ENCODE measurements around the gene CYP39A1.

CYP39A1 gene

DNA sequence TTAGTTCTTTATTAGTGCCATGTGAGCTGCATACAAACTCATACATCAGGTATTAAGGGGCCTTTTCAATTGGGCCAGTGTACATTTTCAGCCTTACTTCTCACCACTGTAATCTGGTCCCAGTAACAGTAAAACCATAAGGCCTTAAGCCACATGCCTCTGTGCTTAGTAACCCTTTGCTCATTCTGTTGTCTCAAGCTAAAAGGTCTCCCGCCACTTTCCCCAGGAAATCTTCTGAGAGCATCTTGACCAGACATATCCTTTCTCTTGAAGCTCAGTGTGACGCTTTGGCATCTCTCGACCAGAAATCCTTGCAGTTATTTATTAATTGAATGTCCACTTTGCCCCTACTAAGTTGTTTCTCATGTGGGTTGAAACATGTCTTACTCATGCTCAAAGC, 68.0 kb downstream of the CYP39A1 start:
- DNase-seq, result no peak

DNA sequence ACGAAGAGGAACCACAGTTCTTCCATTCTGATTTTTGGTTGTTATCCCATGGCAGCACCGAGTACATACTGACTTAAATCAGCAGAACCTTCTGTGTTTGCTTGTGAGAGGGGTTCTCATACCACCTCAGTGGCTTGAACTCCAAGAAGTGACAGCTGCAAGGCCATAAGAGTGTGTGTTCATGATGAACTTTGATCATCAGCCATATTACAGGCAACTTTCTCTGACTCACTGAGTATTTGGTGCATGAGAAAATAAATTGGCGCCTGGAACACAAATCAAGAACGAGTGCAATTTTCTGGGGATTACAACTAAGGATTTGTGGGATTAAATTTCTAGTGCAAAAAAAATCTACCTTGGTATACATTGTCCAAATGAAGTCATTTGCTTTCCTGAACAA, 68.9 kb downstream of the CYP39A1 start:
- no peak for DNase-seq

DNA sequence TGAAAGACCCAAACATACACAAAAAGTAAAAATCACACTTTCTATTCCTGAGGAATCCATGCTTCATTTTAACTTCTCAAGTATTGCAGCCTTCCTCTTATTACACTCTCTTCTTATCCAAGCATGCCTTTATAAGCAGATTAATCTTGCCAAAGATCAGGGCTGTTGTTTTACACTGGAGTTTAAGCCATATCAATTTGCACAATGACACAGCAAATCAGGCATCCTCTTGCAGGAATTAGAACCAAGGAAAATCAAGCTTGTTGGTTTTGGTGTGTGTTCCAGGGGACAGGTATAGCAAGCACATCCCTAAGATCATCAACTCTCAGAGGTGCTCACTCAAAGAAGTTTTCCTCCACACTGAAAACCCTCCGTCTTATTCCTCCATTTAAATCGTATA, 69.5 kb downstream of the CYP39A1 start:
- DNase-seq, result no peak

DNA sequence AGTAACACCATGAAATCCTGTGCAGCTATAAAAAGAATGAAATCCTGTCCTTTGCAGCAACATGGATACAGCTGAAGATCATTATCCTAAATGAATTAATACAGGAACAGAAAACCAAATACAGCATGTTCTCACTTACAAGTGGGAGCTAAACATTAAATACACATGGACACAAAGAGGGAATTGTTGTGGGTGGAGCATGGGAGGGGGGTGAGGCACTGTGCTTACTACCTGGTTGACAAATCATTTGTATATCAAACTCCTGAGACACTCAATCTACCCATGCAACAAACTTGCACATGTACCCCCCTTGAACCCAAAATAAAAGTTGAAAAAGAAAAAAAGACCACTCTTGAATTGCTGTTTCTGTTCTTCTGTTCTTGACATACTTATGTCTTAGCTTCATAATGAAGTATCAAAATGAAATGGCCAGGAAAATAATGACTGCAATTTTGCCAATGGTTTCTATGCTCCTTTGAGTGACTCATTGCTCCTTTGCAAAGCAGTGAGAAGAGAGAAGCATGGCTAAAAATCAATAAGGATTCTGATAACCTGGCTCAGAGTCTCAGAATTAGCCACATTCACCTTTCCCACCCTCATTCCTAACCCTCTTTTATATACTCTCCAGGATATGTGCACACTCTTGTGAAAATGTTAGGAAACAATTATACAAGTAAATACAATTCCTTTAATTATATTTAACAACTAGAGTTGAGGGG, 71.0 kb downstream of the CYP39A1 start:
- no peak for DNase-seq

DNA sequence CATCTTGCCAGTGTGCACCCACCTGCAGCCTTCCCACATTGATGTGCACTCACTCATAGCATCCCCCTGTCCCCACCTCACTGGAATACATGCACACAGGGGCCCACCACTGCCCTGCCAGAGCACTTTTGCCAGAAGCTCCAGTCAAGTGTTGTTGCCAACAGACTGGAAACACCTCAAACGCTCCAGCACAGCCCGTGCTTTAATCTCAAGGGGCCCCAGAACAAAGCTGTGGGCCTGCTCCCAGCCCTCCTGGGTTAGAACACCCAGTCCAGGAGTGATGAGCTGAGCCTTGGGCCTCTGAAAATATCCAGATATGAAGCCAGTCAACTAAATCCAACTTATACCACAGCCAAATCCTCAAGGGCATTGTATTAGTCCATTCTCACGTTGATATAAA, 77.1 kb downstream of the CYP39A1 start:
- DNase-seq, result no peak

DNA sequence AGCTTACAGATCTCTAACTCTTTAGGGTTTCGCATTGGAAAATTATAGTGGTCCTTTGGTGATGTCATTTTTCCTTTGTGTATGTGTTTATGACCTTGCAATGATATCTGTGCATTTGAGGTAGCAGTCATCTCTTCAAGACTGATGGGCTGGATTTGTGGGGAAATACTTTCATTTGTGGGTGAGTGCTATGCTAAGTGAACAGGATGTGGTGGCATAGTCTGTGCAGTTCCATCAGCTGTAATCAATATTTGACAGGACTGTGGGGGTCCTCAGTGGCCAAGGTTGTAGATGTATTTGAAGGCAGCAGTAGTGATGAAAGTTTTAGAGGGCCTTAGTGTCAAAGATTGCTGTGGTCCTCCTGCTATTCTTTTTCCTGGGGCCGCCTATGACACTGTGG, 79.5 kb downstream of the CYP39A1 start:
- DNase-seq, result no peak

DNA sequence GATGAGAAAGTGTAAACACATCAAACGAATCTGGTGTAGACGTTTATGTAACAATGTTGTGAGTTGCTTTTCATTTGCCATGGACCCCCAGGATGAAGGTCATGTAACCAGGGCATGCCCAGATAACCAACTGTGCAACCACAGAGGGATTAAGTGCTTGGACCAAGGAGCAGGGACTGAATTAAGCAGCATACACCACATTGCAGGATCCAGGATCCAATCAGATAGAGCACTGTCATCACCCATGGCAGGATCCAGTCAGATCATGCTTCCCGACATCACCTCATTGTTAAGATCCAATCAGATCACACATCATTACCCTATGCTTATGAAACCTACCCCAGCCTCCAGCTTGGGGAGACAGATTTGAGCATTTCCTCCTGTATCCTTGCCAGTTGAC, 87.1 kb downstream of the CYP39A1 start:
- no peak for DNase-seq

DNA sequence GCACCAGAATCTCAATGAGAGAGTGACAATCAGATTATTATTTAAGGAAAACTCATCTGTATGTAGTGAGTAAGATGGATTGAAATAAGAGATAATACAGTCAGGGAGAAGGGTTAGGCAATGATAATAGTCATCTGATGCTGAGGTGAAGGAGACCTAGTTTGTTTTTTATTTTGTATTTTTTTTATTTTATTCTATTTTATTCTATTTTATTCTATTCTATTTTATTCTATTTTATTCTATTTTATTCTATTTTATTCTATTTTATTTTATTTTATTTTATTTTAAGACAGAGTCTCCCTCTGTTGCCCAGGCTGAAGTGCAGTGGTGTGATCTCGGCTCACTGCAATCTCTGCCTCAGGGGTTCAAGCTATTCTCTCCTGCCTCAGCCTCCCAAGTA, 88.7 kb downstream of the CYP39A1 start:
- DNase-seq, result no peak

DNA sequence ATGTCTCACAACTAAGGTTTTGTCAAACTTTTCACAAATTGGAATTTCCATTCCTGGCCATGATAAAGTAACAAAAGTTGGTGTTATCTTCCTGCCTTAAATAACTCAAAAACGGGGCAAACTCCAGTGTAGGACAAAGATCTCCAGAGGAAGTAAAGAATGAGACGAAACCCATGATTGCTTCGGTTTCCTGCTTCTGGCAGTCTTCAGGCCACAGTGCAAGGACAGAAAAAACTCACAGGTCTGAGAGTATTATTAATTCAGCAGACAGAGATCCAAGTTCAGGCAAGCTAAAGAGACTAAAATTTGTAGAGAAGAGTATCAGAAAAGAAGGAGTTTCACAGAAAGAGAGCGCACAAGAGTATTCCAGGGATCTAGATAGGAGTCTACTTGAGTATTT, 96.6 kb downstream of the CYP39A1 start:
- DNase-seq, result no peak

DNA sequence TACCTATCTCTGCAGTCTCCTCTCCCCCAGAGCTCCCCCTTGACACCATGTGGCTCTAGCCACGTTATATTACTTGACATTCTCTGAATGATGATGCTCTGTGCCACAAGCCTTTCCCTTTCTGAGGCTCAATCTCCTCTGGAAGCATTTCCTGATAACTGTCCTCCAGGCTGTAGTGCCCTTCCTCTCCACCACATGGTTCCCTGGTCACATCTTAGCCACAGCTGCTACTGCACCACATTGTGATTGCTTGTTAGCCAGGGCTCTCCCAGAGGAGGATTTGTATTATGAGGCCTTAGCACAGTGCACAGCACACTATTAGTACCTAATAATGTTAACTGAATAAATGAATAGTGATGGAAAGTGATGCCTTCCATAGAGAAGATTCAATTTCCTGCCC, 97.5 kb downstream of the CYP39A1 start:
- DNase-seq, result no peak

DNA sequence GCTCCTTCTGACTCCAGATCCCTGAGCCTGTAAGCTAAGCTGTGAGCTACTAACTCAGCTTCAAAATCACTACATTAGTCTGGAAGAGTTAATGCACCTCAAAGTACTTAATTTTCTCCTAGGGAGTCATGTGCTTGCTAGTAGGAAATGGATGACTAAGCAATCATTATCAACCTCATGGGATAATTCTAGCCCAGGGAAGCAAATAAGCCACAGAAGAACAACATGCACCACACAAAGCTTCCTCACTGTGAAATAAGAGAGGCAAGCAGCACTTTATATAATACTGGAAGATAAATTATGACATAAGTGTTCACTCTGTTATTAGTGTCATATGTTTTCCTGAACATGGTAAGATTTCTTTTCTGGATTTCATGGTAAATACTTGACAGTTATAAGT, 103.5 kb downstream of the CYP39A1 start:
- DNase-seq, result no peak

DNA sequence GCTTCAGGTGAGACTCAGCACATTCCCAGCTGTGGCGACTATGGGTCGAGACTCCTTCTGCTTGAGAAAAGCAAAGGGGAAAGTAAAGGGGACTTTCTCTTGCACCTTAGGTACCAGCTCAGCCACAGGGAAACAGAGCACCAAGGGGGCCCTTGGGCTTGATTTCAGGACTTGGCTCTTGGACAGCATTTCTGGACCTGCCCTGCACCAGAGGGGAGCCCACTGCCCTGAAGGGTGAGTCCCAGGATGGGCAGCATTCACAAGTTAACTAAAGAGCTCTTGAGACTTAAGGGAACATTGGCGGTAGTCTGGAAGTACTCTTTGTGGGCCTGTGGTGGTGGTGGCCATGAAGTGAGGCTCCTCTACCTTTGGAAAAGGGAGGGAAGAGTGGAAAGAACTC, 111.1 kb downstream of the CYP39A1 start:
- no peak for DNase-seq

DNA sequence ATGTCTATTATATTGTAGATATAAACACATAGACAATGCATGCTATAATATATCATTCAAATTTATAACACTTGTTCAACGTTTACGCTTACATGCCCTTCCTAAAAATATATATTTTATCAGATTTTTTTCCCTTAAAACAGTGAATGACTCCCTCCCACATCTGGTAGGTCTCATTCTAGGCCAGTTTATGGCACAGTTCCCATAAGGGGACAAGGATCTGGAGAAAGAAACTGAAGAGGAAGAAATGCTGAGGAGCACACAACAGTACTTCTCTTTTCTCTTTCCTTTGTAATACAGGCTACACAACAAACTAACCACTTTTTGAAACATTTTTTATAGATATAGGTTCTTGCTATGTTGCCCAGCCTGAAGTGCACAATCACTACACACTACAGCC, 112.8 kb downstream of the CYP39A1 start:
- no peak for DNase-seq

DNA sequence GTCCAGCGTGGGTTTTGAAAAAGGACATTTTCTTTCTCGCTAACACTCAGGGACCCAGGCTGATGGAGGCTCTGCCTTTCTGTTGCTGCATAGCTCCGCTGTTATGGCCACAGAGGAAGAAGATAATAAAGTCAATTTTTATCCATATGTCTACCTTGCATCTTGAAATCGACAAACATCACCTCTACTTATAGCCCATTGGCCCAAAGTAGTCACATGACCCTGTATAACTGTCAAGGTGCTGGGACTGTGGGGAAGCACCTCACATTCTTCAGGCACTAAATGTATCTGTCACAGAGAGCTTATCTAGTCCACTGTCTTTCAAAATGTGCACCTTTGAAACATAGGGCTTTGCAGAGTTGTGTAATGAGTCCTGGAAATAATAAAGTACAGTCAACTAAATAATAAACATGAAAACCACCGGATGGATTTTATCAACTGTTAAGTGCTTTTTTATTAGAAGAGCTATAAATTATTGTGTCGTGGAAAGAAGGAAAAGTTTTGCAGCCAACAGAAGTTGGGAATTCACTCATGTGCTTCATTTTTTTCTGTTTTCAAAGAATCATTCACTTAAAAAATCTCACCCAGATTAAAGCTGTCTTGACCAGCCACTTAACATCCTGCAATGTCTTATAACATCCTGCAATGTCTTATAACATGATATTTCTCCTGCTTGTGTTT, 113.7 kb downstream of the CYP39A1 start:
- DNase-seq, result no peak

DNA sequence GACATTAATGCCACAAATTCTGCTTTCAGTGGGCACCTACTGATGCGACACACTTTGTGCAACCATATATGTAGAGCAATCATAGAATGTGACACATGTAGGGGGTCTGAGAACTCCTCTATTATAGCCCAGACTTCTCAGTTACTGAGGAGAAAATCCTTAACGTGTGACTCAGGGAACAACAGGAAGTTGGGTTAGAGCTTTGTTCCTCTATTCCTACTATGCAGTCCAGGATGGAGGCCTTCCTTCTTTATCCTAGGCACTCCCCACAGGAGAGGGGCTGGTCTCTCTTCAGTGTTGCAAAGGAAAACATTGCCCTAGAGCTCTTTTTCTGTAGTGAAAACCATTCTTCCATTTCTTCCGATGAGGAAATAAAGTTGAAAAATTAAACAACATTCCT, 121.7 kb downstream of the CYP39A1 start:
- DNase-seq, result no peak

DNA sequence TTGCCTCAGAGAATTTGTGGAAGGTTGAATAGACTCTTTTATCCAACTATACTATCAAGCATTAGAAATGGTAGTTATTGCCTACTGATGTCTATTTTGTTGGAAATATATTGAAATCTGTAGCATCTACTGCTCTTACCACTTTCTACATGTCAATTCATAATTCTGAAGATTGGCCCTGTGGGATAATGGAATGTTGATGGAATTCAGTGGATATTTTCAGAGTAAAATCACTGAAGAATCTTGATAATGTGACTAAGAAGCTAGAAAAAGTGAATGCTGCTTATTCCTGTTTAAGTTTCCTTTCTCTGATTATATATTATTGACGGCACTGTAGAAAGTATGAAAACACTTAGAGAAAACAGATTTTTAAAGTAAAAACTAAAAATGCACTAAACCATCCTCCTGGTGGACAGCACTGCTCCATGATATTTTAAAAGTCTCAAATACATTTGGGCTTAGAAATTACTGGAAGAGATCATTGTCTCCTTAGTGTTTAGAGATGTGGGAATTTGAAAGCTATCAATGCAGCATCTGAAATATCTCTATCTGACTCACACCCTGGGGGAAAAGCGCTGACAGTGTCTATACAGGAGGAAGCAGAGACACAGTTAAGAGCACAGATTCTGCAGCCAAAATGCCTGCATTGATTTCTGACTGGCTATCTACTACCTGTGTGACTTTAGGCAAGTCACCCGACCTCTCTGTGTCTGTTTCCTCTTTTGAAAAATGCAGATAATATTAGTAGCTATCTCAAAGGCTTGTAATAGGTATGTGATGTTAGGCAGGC, 123.5 kb downstream of the CYP39A1 start:
- DNase-seq, result no peak

DNA sequence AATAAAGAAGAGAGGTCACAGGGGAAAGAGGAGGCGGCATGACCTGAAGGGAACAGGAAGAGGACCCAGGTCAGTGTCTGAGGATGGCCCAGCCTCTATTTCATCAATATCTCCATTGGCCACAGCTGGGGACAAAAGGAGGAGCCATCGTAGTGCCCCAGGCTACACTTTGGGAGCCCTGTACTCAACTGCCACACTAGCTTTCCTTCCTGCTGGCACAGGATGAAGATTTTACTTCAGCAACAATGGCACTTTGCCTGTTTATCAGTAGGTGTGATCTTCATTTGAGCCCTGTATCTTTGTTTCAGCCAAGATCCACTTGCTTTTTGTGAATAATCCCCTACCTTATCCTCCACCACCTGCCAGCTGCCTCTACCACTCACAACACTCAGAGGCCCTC, 126.0 kb downstream of the CYP39A1 start:
- no peak for DNase-seq

DNA sequence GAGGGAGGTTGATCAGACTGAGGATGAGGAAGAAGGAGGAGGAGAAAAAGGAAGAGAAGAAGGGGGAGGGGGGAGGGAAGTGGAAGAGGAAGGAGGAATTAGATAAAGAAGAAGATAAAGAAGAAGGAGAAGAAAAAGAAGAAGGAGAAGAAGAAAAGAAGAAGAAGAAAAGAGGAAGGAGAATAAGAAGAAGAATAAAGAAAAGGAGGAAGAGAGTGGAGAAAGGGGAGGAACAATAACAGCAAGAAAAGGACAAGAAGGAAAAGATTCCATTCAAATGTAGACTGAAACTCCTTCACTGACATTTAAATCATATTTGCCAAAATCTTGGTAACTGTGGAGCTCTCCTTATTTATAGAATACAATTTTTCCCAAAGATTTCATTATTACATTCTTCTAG, 127.0 kb downstream of the CYP39A1 start:
- no peak for DNase-seq

DNA sequence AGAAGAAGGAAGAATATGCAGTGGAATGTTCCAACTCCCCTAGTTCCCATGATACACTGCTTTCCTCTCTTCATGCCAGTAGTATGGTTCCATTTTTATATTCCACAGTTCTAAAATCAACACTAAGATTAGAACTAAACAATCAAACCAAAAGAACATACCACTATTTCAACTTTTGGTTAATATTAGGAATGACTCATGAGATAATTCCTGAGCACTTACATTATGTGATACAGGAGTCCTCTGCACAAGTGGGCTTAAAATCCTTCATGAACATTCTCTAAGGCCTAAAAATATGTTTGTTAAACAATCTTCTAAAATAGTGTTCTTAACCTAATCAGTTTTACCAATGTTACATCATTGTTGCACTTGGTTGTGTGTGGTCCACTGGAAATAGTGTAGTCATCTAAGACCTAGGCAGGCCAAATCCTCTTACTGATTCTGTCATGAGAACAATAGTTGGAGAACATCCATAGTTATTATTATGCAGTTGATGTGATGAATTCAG, 131.1 kb downstream of the CYP39A1 start:
- DNase-seq, result no peak

DNA sequence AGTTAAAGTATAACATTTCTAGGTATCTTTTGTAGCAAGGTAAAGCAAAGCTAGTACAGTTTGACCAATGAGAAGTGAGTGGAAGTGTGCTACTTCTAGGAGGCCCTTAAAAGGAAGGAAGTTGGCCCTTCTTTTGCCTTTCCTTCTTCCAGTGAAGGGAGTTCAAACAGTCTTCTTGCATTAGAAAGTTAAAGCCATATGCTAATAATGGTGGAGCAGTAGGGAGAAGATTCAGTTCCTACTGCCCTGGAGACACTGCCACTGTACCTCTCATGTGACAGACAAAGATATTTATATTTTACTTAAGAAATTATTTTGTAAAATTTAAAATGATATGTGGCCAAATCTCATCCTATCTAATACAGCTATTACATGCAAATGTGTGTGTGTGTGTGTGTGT, 135.4 kb downstream of the CYP39A1 start:
- DNase-seq, result no peak

DNA sequence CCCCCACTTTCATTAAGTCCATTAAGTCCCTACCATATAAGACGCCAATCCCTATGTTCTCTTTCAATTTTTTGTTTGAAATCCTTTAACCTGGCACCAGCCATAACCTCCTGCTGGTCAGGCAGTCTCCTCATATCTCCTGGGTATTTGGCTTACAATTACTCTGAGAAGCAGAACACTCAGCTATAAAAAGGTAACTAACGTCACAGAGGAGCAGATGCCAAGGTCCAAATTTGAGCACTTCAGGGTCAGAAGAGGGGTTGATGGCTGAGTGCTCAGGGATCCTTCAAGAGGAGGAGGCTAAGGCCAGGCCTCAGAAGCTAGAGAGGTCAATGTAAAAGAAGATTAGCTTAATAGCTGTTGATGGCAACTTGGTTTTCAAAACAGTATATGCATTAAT, 139.1 kb downstream of the CYP39A1 start:
- no peak for DNase-seq

DNA sequence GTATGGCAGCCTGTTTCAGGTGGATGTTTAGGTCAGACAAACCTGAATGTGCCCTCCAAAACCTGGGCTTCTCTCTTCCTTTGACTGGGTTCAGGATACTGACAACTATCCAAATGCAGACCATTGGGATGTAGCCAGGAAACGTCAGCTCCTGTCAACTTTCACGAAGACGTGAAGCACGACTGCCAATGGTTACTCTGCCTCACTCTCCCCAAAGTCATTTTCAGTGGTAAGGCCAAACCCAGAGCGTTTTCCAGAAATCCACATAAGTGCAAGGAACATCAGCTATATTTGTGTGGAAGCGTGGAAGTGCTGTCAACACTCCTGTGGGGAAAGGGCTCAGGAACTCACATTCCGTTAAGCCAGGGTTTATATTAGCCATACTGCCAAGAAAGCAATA, 141.3 kb downstream of the CYP39A1 start:
- DNase-seq, result no peak

DNA sequence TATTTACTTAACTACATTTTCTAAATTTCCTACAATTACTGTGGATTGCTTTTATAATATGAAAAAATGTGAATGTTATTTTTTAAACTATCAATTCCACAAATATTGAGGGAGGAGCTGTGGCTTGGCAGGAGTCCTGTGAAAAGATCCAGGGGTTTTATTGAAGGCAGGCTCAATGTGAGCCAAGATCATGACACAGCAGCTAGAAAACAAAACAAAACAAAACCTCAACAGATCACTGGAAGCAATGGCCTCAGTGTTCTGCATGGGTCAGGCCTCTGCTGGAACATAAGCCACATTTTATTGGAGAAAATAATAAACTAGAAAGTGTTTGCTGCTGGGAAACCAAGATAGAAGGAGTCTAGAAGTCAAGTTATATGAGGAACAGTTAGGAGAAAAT, 142.0 kb downstream of the CYP39A1 start:
- DNase-seq, result no peak

DNA sequence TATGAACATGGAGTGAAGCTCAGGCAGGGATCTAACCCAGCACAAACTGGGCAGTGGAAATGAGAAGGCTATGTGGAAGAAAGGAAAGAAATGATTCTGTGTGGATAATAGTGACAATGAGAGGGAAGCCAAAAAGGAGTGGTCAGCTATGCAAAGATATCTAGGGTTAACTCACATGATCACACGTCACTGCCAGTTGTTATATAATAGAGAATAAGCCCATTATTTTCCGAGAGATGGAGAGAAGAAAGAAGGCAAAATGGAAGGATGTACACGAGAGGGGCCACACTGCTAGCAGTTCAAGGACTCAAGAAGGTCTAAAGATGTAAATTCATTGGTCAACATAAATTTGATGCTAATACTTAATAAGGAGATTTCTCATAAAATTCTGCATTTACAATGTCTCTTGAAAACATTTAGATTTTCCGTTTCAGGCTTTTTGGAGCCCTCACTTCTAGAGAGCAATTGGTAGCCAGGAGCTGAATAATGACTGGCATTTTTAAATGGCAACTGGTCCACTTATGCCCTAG, 142.6 kb downstream of the CYP39A1 start:
- no peak for DNase-seq

Measured in CD4-positive, alpha-beta T cell treated with Interleukin-4 for 4 hours (primary cell).